HEK293T (cell line): Measurements from ENCODE around the gene COPZ1.

ENCODE experiments used
- CTCF ChIA-PET: fragments of 350-600 bp; formaldehyde crosslinking; extraction: SDS; loops from one replicate; lab custom pipeline; 2021; ENCODE audit warnings: antibody characterized with exemption, inconsistent platforms; lab: Yijun Ruan, JAX
- POLR2A ChIA-PET: fragments of 350-600 bp; formaldehyde crosslinking; extraction: SDS; loops from one replicate; lab custom pipeline; 2020; ENCODE audit warnings: antibody characterized with exemption, inconsistent platforms; lab: Yijun Ruan, JAX
- DNase-seq: peaks from one replicate; pipeline ENCODE4 v3.0.0; 2012; ENCODE audit warnings: mixed read lengths; ENCODE audit errors: extremely low spot score
- ARNT ChIP-seq: fragments of 450-650 bp; IDR thresholded peaks from 2 replicates; pipeline ENCODE4 v1.6.1; 2017; ENCODE audit warnings: mild to moderate bottlenecking
- BHLHE40 ChIP-seq: fragments of 450-650 bp; IDR thresholded peaks from 2 replicates; pipeline ENCODE4 v1.6.1; 2016; ENCODE audit warnings: mild to moderate bottlenecking, moderate library complexity, borderline replicate concordance
- CTBP1 ChIP-seq: fragments of 450-650 bp; IDR thresholded peaks from 2 replicates; pipeline ENCODE4 v1.6.1; 2016; ENCODE audit warnings: borderline replicate concordance
- ELF4 ChIP-seq: fragments of 450-650 bp; IDR thresholded peaks from 2 replicates; pipeline ENCODE4 v1.6.1; 2017; ENCODE audit warnings: antibody characterized with exemption
- FOXA1 ChIP-seq: fragments of 450-650 bp; IDR thresholded peaks from 2 replicates; pipeline ENCODE4 v1.6.1; 2016; ENCODE audit warnings: mild to moderate bottlenecking
- FOXK2 ChIP-seq: fragments of 450-650 bp; IDR thresholded peaks from 2 replicates; pipeline ENCODE4 v1.6.1; 2016; ENCODE audit warnings: mild to moderate bottlenecking
- FOXM1 ChIP-seq: fragments of 450-650 bp; IDR thresholded peaks from 2 replicates; pipeline ENCODE4 v1.6.1; 2017; ENCODE audit warnings: mild to moderate bottlenecking, borderline replicate concordance
- HDGF ChIP-seq: fragments of 450-650 bp; IDR thresholded peaks from 2 replicates; pipeline ENCODE4 v1.6.1; 2017; ENCODE audit warnings: antibody characterized with exemption, borderline replicate concordance
- L3MBTL2 ChIP-seq: fragments of 450-650 bp; conservative IDR thresholded peaks from 2 replicates; pipeline ENCODE4 v1.6.1; 2016; ENCODE audit warnings: mild to moderate bottlenecking
- LEF1 ChIP-seq: fragments of 450-650 bp; IDR thresholded peaks from 2 replicates; pipeline ENCODE4 v1.6.1; 2017; ENCODE audit warnings: mild to moderate bottlenecking, borderline replicate concordance
- NFRKB ChIP-seq: fragments of 450-650 bp; IDR thresholded peaks from 2 replicates; pipeline ENCODE4 v1.6.1; 2016; ENCODE audit warnings: mild to moderate bottlenecking, moderate library complexity
- SP1 ChIP-seq: fragments of 450-650 bp; IDR thresholded peaks from 2 replicates; pipeline ENCODE4 v1.6.1; 2017
- SUZ12 ChIP-seq: fragments of 450-650 bp; IDR thresholded peaks from 2 replicates; pipeline ENCODE4 v1.6.1; 2016; ENCODE audit warnings: mild to moderate bottlenecking
- TARDBP ChIP-seq: fragments of 450-650 bp; IDR thresholded peaks from 2 replicates; pipeline ENCODE4 v1.6.1; 2016
- ZNF384 ChIP-seq: fragments of 450-650 bp; IDR thresholded peaks from 2 replicates; pipeline ENCODE4 v1.6.1; 2016
- TF ChIP-seq, protein P1 (sequence below): fragments of 450-650 bp; IDR thresholded peaks from 2 replicates; pipeline ENCODE4 v1.6.1; 2016

The COPZ1 gene

DNA sequence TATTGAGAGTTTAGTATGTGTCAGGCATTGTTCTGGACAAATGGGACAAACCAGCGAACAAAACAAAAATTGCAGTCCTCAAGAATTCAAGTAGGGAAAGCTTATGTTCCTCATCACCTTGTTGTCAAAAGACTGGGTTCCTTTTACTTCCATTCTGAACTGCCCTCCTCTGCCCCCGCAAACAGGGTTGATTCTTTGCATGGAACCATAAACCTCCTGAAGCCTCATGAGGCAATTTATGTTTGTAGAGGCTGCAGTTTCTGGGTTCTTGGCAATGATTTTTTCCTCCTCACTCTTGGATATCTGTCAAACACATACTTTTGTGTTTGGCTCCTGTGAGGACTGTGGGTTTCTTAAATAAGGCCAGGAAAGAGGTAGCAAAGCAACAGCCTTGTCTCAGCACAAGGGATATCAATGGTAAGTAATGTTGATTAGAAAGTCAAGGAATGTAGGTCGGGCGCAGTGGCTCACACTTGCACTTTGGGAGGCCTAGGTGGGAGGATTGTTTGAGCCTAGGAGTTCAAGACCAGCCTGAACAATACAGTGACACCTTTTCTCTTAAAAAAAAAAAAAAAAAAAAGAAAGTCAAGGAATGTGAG is 13.9 kb downstream of the COPZ1 start:
- POLR2A ChIA-PET = no interaction called here
- no peak for TF ChIP-seq NFRKB
- no peak for TF ChIP-seq TARDBP
- TF ChIP-seq ZNF384 = no peak
- TF ChIP-seq LEF1 = no peak
- TF ChIP-seq FOXM1 = no peak
- TF ChIP-seq BHLHE40 = no peak
- no peak for TF ChIP-seq FOXA1
- no peak for TF ChIP-seq SP1
- DNase-seq = no peak
- CTCF ChIA-PET = interaction anchor here (0.6 to 1.5 kb wide), 2 partner anchors 40 to 72 kb away, joined by 3 to 4 read pairs; no protein-coding TSS in a partner anchor

DNA sequence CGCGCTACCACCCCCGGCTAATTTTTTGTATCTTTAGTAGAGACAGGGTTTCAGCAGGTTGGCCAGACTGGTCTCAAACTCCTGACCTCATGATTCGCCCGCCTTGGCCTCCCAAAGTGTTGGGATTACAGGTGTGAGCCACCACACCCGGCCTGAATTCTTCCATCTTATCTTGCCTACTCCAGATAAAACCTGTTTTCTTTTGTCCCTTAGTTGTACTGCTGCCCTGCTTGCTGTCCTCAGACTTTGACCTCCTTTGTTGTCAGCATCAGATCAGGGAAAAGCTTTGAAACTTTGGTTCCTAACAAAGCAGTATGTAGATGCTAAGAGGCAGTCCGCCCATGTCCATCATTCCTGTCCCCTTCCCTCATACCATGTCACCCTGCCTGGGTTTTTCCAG is 15.9 kb downstream of the COPZ1 start:
- no peak for TF ChIP-seq NFRKB
- ChIA-PET CTCF (no interaction called here), POLR2A (interaction anchor here (1.0 to 2.1 kb wide), 3 partner anchors 12 to 61 kb away, joined by 3 to 9 read pairs (median 3); partner anchors contain the start of genes CBX5 and HNRNPA1)
- no peak for DNase-seq

DNA sequence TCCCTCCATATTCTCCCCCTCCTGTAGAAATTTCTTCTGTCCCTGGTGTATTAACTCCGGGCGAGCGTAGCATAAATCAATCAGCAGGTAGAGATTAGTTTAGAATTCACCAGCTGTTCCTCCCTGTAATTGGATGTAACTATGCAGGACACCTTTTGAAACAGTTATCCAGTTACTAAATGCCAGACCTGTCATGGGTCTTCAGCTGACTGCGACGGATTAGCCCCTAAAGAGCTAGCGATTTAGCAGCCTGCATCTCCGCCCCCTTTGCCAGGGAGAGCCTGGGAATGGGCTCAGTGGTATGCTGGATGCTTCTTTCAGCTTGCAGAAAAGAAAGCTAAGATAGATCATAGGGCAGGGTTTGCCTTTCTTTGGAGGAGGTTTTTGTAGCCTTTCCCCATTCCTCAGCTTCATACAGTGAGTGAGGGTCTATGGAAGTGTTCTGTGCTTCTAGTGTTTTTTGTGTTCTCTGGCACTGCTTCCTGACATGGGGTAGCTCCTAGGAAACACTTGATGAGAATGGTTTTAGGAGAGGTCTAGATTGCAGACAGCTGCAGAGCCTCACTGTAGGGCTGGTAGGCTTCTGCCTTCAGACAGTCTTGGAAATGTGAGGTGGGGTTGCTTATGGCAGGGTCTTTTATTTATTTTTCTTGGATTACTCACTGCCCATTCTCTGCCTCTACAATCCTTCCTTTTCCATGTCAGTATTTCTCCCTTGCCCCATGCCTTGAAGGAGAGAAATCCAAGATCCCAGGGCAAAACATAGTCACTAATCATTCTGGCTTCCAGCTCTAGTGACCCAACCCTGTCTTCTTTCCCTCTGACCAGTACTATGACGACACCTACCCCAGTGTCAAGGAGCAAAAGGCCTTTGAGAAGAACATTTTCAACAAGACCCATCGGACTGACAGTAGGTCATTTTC is 16.7 kb downstream of the COPZ1 start:
- POLR2A ChIA-PET = interaction anchor here (1.0 to 2.1 kb wide), 3 partner anchors 11 to 62 kb away, joined by 3 to 9 read pairs (median 3); partner anchors contain the start of genes CBX5 and HNRNPA1
- TF ChIP-seq LEF1 = no peak
- no peak for TF ChIP-seq FOXK2
- CTCF ChIA-PET = interaction anchor here (0.5 kb wide), 1 partner anchor 357 kb away, joined by 3 read pairs; the partner anchor contains the start of gene HOXC10
- no peak for DNase-seq

DNA sequence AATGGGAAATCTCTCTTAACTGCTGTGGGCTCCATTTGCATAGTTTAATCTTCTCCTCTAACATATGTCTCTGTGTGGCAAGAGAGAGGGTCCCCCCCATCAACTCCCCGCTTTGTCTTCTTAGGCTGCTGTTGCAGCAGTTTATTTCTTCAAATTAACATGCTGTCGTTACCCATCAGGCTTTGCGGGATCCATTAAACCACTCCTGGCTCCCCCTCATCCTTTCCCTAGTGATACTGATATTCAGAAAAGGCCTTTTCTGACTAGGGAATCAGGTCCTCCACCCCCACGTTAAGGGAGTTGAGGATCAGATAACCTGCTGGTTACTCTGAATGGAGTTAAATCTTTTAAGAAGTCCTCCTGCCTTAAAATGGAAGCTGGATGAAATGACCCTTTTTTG is 24.1 kb downstream of the COPZ1 start:
- no peak for TF ChIP-seq FOXK2
- no peak for TF ChIP-seq NFRKB
- no peak for TF ChIP-seq SUZ12
- no peak for TF ChIP-seq ZNF384
- TF ChIP-seq SP1 = no peak
- TF ChIP-seq ELF4 = no peak
- TF ChIP-seq, protein P1, sequence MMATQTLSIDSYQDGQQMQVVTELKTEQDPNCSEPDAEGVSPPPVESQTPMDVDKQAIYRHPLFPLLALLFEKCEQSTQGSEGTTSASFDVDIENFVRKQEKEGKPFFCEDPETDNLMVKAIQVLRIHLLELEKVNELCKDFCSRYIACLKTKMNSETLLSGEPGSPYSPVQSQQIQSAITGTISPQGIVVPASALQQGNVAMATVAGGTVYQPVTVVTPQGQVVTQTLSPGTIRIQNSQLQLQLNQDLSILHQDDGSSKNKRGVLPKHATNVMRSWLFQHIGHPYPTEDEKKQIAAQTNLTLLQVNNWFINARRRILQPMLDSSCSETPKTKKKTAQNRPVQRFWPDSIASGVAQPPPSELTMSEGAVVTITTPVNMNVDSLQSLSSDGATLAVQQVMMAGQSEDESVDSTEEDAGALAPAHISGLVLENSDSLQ = no peak
- no peak for TF ChIP-seq L3MBTL2
- TF ChIP-seq TARDBP = no peak
- TF ChIP-seq HDGF = no peak
- TF ChIP-seq FOXA1 = no peak
- TF ChIP-seq LEF1 = no peak
- no peak for TF ChIP-seq BHLHE40
- TF ChIP-seq CTBP1 = no peak
- TF ChIP-seq ARNT = no peak
- no peak for TF ChIP-seq FOXM1
- POLR2A ChIA-PET = no interaction called here
- CTCF ChIA-PET = no interaction called here

DNA sequence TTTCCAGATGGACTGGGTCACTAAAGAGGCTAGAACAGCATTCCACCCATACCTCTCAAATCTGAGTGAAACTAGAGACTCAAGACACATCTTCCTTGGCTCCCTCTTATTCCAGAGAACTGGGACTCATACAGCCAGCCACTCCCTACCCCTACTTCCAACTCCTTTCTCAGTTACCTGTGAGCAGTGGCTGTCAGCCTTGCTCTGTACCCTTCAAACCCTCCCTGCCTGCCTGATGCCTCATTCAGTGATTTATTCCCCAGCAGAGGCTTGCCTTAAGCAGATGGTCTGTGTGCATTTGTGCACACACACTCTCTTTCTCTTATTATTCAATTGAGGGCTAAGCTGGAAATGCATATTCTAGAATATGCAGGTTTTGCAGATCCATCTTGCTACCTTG is 24.7 kb downstream of the COPZ1 start:
- POLR2A ChIA-PET = no interaction called here
- no peak for TF ChIP-seq HDGF
- no peak for TF ChIP-seq NFRKB
- no peak for TF ChIP-seq ARNT
- TF ChIP-seq FOXK2 = no peak
- TF ChIP-seq FOXA1 = no peak
- no peak for TF ChIP-seq ZNF384
- no peak for TF ChIP-seq SUZ12
- TF ChIP-seq L3MBTL2 = no peak
- TF ChIP-seq FOXM1 = no peak

More for the DNA sequence above, 24.1 kb downstream of the COPZ1 start:
- no peak for DNase-seq

DNA sequence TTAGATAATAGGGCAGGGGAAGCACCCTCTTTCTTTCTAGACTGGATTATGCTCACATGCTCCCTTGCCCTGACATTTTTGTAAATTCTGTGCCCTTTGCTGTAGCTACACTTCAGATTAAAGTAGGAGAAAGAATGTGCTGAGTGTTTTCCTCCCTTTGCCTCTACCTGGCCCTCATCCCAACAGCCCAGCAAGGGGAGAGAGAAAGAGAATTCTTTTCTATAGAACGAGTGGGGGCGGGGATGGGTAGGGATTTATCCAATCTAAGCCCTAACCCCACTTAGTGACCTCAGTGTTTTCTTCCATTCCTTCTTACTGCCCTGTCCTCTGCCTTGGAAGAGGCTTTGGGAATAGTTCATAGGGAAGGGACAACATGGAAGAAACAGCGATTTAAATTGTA is 25.8 kb downstream of the COPZ1 start:
- DNase-seq = no peak
- TF ChIP-seq HDGF (no peak), ZNF384 (no peak), L3MBTL2 (no peak), FOXA1 (no peak), FOXK2 (no peak), SP1 (no peak), ARNT (no peak)
- POLR2A ChIA-PET = no interaction called here
- CTCF ChIA-PET = no interaction called here

More for the DNA sequence above, 24.7 kb downstream of the COPZ1 start:
- CTCF ChIA-PET = no interaction called here
- no peak for DNase-seq

DNA sequence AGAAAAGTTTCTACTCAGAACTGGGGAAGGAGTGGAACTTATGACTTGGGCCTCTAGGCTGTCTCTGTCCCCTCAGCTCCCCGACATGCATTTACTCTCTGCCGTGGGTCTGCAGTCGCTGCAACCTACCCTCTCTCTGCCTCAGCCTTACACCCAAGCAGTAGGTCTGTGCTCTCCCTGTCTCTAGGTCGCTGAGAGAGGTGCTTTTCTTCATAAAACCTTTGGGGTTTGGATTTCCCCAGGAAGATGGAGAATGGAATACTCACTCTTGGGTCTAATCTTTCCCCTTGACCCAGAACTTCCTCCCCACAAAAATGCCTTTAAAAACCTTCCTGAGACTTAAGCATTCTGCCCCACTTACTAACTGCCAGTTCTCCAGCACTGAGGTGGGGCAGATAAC is 26.4 kb downstream of the COPZ1 start:
- POLR2A ChIA-PET = no interaction called here
- CTCF ChIA-PET = interaction anchor here (1.2 kb wide), 1 partner anchor 7 kb away, joined by 3 read pairs; no protein-coding TSS in a partner anchor
- no peak for DNase-seq
- TF ChIP-seq BHLHE40 = no peak
- no peak for TF ChIP-seq FOXM1
- no peak for TF ChIP-seq SP1
- no peak for TF ChIP-seq ARNT
- TF ChIP-seq L3MBTL2 = no peak
- TF ChIP-seq ZNF384 = no peak
- no peak for TF ChIP-seq ELF4
- TF ChIP-seq TARDBP = no peak
- no peak for TF ChIP-seq FOXA1
- TF ChIP-seq, protein P1 = no peak
- no peak for TF ChIP-seq HDGF
- TF ChIP-seq NFRKB = no peak
- no peak for TF ChIP-seq LEF1
- TF ChIP-seq SUZ12 = no peak
- TF ChIP-seq FOXK2 = no peak
